HepG2 (cell line): ENCODE data around the gene SIGLEC8. TPM values are rescaled to one million over a fixed set of nuclear protein-coding genes. Genes with fewer than 3 reads are reported as not detected.

Source experiments
- ATAC-seq: fragments of 200-7000 bp; cut with Tn5 transposase; 3 replicates; pipeline ENCODE4 v1.9.1; 2020; ENCODE audit warnings: mild to moderate bottlenecking, moderate library complexity
- BruUV-seq: library from RNA; stranded (reverse); fragments of 400-500 nt; replicated peaks from 2 replicates; lab custom pipeline; 2021; lab: Mats Ljungman, UMichigan
- CTCF ChIA-PET: fragments of 300-600 bp; formaldehyde crosslinking; extraction: SDS; loops from one replicate; lab custom pipeline; 2021; ENCODE audit warnings: low total read pairs, inconsistent platforms, low intra/inter-chr PET ratio; lab: Yijun Ruan, JAX
- POLR2A ChIA-PET: fragments of 350-600 bp; sonication (Branson Sonifier 250); formaldehyde crosslinking; loops from one replicate; lab custom pipeline; 2020; ENCODE audit warnings: antibody characterized with exemption, inconsistent platforms; lab: Yijun Ruan, JAX
- DNase-seq: peaks from one replicate; pipeline ENCODE4 v3.0.0-alpha.2; 2015; ENCODE audit warnings: low spot score
- FAIRE-seq: peaks from 3 replicates; lab custom pipeline; 2011; peaks lifted over from hg19 to GRCh38; lab: Jason Lieb, UNC
- H2AFZ ChIP-seq: one replicate; pipeline ENCODE4 v1.6.1; 2011; ENCODE audit warnings: low read length, inconsistent platforms
- H3K27ac ChIP-seq: fragments of 300-600 bp; 3 replicates; pipeline ENCODE4 v1.8.0; 2011; ENCODE audit warnings: mixed run types, mild to moderate bottlenecking, mixed read lengths, low read length, inconsistent platforms; ENCODE audit not compliant: insufficient read depth; ENCODE audit errors: extremely low read length
- H3K27me3 ChIP-seq, 2 experiments: fragments of 200-600 bp in 1 of 2; 2 replicates in 1 of 2; 3 replicates in 1 of 2; pipeline versions ENCODE4 v1.6.0 to v1.8.0; 2011; ENCODE audit warnings: low read length in 2 of 2, mild to moderate bottlenecking in 2 of 2, moderate library complexity in 2 of 2, inconsistent platforms in 1 of 2; ENCODE audit not compliant: insufficient read depth in 2 of 2, control insufficient read depth in 1 of 2
- H3K36me3 ChIP-seq, 2 experiments: fragments of 200-600 bp in 1 of 2; replicated peaks in 1 of 2; 2 replicates in 1 of 2; 3 replicates in 1 of 2; pipeline versions ENCODE4 v1.5.1 to v1.8.0; 2011; ENCODE audit warnings: low read length in 2 of 2, inconsistent platforms in 1 of 2; ENCODE audit not compliant: insufficient read depth in 2 of 2, control insufficient read depth in 1 of 2
- H3K4me1 ChIP-seq: 2 replicates; pipeline ENCODE4 v1.5.1; 2012; ENCODE audit warnings: low read length, inconsistent platforms; ENCODE audit not compliant: insufficient read depth
- H3K4me2 ChIP-seq: 2 replicates; pipeline ENCODE4 v1.6.0; 2011; ENCODE audit warnings: low read depth, low read length, inconsistent platforms
- H3K4me3 ChIP-seq, 3 experiments: fragments of 200-600 bp in 1 of 3; sonication (generic), shearing (Covaris generic) in 1 of 3; replicated peaks in 1 of 3; 2 replicates each; pipeline ENCODE4 v1.5.1; 2011 to 2016; ENCODE audit warnings: low read length in 3 of 3, inconsistent platforms in 2 of 3, low read depth in 2 of 3, mild to moderate bottlenecking in 2 of 3, control low read depth in 1 of 3, mixed read lengths in 1 of 3; ENCODE audit not compliant: insufficient read depth in 1 of 3
- H3K79me2 ChIP-seq: one replicate; pipeline ENCODE4 v1.6.1; 2011; ENCODE audit warnings: low read length, inconsistent platforms; ENCODE audit not compliant: insufficient read depth
- H3K9ac ChIP-seq: 2 replicates; pipeline ENCODE4 v1.6.0; 2011; ENCODE audit warnings: mild to moderate bottlenecking, low read depth, low read length, inconsistent platforms; ENCODE audit not compliant: insufficient read depth
- H3K9me3 ChIP-seq: 2 replicates; pipeline ENCODE4 v1.5.1; 2012; ENCODE audit warnings: mild to moderate bottlenecking, low read length
- H4K20me1 ChIP-seq: 2 replicates; pipeline ENCODE4 v1.6.0; 2011; ENCODE audit warnings: inconsistent platforms, mild to moderate bottlenecking, low read length, moderate library complexity; ENCODE audit not compliant: insufficient read depth
- CEBPB ChIP-seq: IDR thresholded peaks from 2 replicates; pipeline ENCODE4 v1.6.1; 2011; ENCODE audit warnings: low read depth, low read length, improper control_type of control experiment, borderline replicate concordance
- CEBPG ChIP-seq: IDR thresholded peaks from 2 replicates; pipeline ENCODE4 v1.6.1; 2016
- EP300 ChIP-seq, 3 experiments: sonication (generic) in 1 of 3; formaldehyde crosslinking in 1 of 3; IDR thresholded peaks; 2 replicates each; pipeline versions ENCODE4 v1.5.1 to v1.6.1; 2011 to 2020; ENCODE audit warnings: low read depth in 2 of 3, low read length in 2 of 3, borderline replicate concordance in 1 of 3, improper control_type of control experiment in 1 of 3, mild to moderate bottlenecking in 1 of 3, missing genetic modification reagents in 1 of 3, moderate library complexity in 1 of 3
- FOSL2 ChIP-seq: sonication (generic); formaldehyde crosslinking; IDR thresholded peaks from 2 replicates; pipeline ENCODE4 v1.4.0; 2020; ENCODE audit warnings: missing genetic modification reagents
- FOXA1 ChIP-seq, 2 experiments: fragments of 450-650 bp in 1 of 2; sonication (generic) in 1 of 2; formaldehyde crosslinking in 1 of 2; IDR thresholded peaks; 2 replicates each; pipeline versions ENCODE4 v1.4.0 to v1.6.1; 2016 to 2020; ENCODE audit warnings: missing genetic modification reagents in 1 of 2
- FOXA3 ChIP-seq: IDR thresholded peaks from 2 replicates; pipeline ENCODE4 v1.6.1; 2016; ENCODE audit warnings: missing genetic modification reagents, missing compliant biosample characterization
- HNF4A ChIP-seq: sonication (generic); formaldehyde crosslinking; IDR thresholded peaks from 2 replicates; pipeline ENCODE4 v1.4.0; 2020; ENCODE audit warnings: missing genetic modification reagents
- HNF4G ChIP-seq, 2 experiments: sonication (generic) in 1 of 2; formaldehyde crosslinking in 1 of 2; IDR thresholded peaks; 2 replicates each; pipeline versions ENCODE4 v1.4.0 to v1.6.1; 2011 to 2020; ENCODE audit warnings: borderline replicate concordance in 2 of 2, low read depth in 2 of 2, mild to moderate bottlenecking in 2 of 2, low read length in 1 of 2, missing genetic modification reagents in 1 of 2, moderate library complexity in 1 of 2
- MIER2 ChIP-seq: IDR thresholded peaks from 2 replicates; pipeline ENCODE4 v1.6.1; 2016; ENCODE audit warnings: missing biosample characterization, missing genetic modification reagents
- MXI1 ChIP-seq: IDR thresholded peaks from 3 replicates; pipeline ENCODE4 v1.6.1; 2012; ENCODE audit warnings: low read depth, low read length, inconsistent platforms, borderline replicate concordance
- SNAI1 ChIP-seq: sonication (generic); formaldehyde crosslinking; IDR thresholded peaks from 2 replicates; pipeline ENCODE4 v1.5.0; 2020; ENCODE audit warnings: mild to moderate bottlenecking, missing genetic modification reagents, borderline replicate concordance
- SRY ChIP-seq: sonication (generic); formaldehyde crosslinking; IDR thresholded peaks from 2 replicates; pipeline ENCODE4 v1.8.0; 2022; ENCODE audit warnings: mild to moderate bottlenecking, missing genetic modification reagents
- ZNF724P ChIP-seq: sonication (generic); formaldehyde crosslinking; IDR thresholded peaks from 2 replicates; pipeline ENCODE4 v1.8.0; 2022; ENCODE audit warnings: missing genetic modification reagents, borderline replicate concordance
- ZNF790 ChIP-seq: sonication (generic); formaldehyde crosslinking; IDR thresholded peaks from 2 replicates; pipeline ENCODE4 v1.8.0; 2022; ENCODE audit warnings: missing genetic modification reagents, mild to moderate bottlenecking, borderline replicate concordance
- WGBS: methylation state at CpG from one replicate; pipeline ENCODE4 v1.1.6; 2017; ENCODE audit warnings: low lambda C conversion rate; 5-methylcytosine and 5-hydroxymethylcytosine counted together
- in situ Hi-C: cut with HindIII; loops from 2 replicates; pipeline ENCODE4 v1.10.0; 2017; ENCODE audit warnings: low pct_unique_long_range_greater_than_20kb; ENCODE audit not compliant: extremely low pct_ligation_motif_present
- intact Hi-C: fragments of 100-400 bp; cut with micrococcal nuclease; formaldehyde crosslinking; loops from one replicate; pipeline ENCODE4 v1.10.0; 2022; ENCODE audit not compliant: unreplicated experiment
- polyA plus RNA-seq, 8 experiments: library from polyadenylated mRNA; depleted of rRNA in 3 of 8; stranded (reverse) in 7 of 8; unstranded in 1 of 8; fragments of >200 nt; fragmentation: Illumina TruSeq in 4 of 8; extraction: Trizol in 4 of 8; gene quantifications; 2 replicates each; pipeline versions ENCODE4 v1.2.1 to v1.2.3, GENCODE V29; 2011 to 2016; ENCODE audit warnings: low read depth in 4 of 8, missing spikeins in 1 of 8, mixed read lengths in 1 of 8; ENCODE audit not compliant: insufficient read depth in 1 of 8
- total RNA-seq, 5 experiments: library from RNA; depleted of rRNA; stranded (reverse); fragments of >200 nt; fragmentation: Illumina TruSeq; extraction: Trizol; gene quantifications; 2 replicates each; pipeline ENCODE4 v1.2.3, GENCODE V29; 2016; ENCODE audit warnings: low read depth in 1 of 5

The SIGLEC8 gene
- total and polyA plus RNA-seq, 2 of the 13 experiments (the other 11 are each of a cell fraction or from before 2014, with no cell fraction given), result not detected

DNA sequence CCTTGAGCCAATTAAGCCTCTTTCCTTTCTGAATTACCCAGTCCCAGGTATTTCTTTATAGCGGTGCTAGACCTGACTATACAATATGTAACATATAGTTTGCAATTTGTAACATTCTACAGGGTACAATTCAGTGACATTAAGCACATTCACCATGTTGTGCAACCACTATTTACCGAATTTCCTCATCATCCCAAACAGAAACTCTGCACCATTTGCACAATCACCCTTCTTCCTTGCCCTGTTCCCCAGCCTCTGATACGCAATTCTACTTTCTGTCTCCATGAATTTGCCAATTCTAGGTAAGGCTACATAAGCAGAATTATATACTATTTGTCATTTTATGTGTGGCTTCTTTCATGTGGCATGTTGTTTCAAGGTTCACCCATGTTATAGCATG is 27.1 kb downstream of the SIGLEC8 start:
- CTCF ChIA-PET, result no interaction called here
- 5% methylated on average over 3 of the region's 3 CpGs for WGBS
- Histone ChIP-seq H3K36me3 (no peaks in the 10 kb centered on the region), H3K9me3 (no peaks in the 10 kb centered on the region), H3K9ac (no peak overlapping the region), H3K4me3 (no peak overlapping the region), H2AFZ (no peak overlapping the region), H3K79me2 (no peaks in the 10 kb centered on the region), H3K4me2 (no peak overlapping the region), H3K27me3 (no peaks in the 10 kb centered on the region; a peak in 2 of 5 replicates), H3K4me1 (no peaks in the 10 kb centered on the region), H4K20me1 (no peaks in the 10 kb centered on the region), H3K27ac (no peak overlapping the region)
- in situ Hi-C loops (no loop called here), intact Hi-C loops (no loop called here)
- BruUV-seq, result no TSS peak
- FAIRE-seq (no peak), DNase-seq (peak; percentile 28), ATAC-seq (no peak)
- 0 out of 2 replicates have a peak, but pooled peaks have one; percentile 56 for TF ChIP-seq MIER2 (CRISPR knock-in tag)
- no peak for TF ChIP-seq MXI1
- peak; percentile 82 for TF ChIP-seq CEBPG (CRISPR knock-in tag)
- peak; percentile 71 for TF ChIP-seq HNF4A (CRISPR knock-in tag)
- no peak for TF ChIP-seq FOXA1 (IDR thresholded peaks at IDR 0.05)
- peak; percentile 66 for TF ChIP-seq FOXA1 (CRISPR knock-in tag; IDR thresholded peaks at IDR 0.05)
- peak; percentile 91 for TF ChIP-seq CEBPB
- no peak for TF ChIP-seq SNAI1 (CRISPR knock-in tag)
- TF ChIP-seq FOSL2 (CRISPR knock-in tag), result 0 out of 2 replicates have a peak, but pooled peaks have one; percentile 16
- TF ChIP-seq SRY (CRISPR knock-in tag), result no peak
- TF ChIP-seq FOXA3, result peak; percentile 71
- TF ChIP-seq EP300 (IDR thresholded peaks at IDR 0.05; ENCODE audit: low read depth in 2 of 2, low read length in 2 of 2), result peak in 1 of 2 experiments; percentile 24; a peak in 1 of 4 replicates
- TF ChIP-seq EP300 (CRISPR knock-in tag; IDR thresholded peaks at IDR 0.05; ENCODE audit: borderline replicate concordance), result no peak
- TF ChIP-seq HNF4G (IDR thresholded peaks at IDR 0.05; ENCODE audit: borderline replicate concordance, low read depth, low read length), result peak; percentile 42; the same call in 1 of the 2 replicates
- TF ChIP-seq HNF4G (CRISPR knock-in tag; IDR thresholded peaks at IDR 0.05; ENCODE audit: borderline replicate concordance, low read depth), result no peak
- no peak for TF ChIP-seq ZNF724P (CRISPR knock-in tag)
- TF ChIP-seq ZNF790 (CRISPR knock-in tag), result no peak
- POLR2A ChIA-PET, result no interaction called here
